Measurements from ENCODE around the gene FAM221A.

Gene FAM221A

DNA sequence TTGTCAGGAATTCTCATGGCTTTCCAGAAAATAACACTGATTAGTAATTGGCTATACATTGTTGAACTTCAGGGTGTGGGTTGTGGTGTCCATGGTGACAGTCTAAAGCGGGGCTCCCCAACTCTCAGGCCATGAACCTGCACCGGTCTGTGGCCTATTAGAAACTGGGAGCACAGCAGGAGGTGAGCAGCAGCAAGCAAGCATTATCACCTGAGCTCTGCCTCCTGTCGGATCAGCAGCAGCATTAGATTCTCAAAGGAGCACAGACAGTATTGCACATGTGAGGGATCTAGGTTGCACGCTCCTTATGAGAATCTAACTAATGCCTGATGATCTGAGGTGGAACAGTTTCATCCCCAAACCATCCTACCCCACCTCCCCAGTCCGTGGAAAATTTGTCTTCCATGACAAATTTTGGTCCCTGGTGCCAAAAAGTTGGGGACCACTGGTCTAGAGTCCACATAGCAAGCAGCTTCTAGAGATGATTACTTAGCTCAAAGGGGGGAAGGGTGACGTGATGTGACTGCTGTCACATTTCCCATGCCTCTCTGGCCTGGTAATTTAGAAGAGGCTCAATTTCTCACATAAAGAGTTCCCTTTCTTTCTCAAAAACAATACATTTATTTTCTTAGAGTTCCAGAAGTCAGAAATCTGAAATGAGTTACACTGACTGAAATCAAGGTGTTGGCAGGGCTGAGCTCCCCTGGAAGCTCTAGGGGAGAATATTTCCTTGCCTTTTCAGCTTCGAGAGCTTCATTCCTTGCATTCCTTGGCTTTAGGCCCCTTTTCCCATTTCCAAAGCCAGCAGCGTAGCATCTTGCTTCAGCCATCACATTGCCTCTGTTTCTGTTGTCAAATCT is 17.6 kb upstream of the FAM221A start:
- no peak overlapping the region for H3K4me3 ChIP-seq (ENCODE audit: low read length)
- H4K20me1 ChIP-seq (ENCODE audit: insufficient read depth, low read length) = no peaks in the 10 kb centered on the region
- H3K27me3 ChIP-seq (ENCODE audit: low read depth, low read length) = no peaks in the 10 kb centered on the region
- no peak overlapping the region for H2AFZ ChIP-seq (ENCODE audit: low read depth, low read length)
- no peak overlapping the region for H3K9ac ChIP-seq (ENCODE audit: low read length)
- no peaks in the 10 kb centered on the region for H3K79me2 ChIP-seq (ENCODE audit: low read length)
- no peaks in the 10 kb centered on the region for H3K36me3 ChIP-seq (replicated peaks; ENCODE audit: low read depth, low read length)
- no peaks in the 10 kb centered on the region for H3K4me1 ChIP-seq (ENCODE audit: low read length)
- H3K4me2 ChIP-seq (ENCODE audit: low read length) = no peak overlapping the region
- TF ChIP-seq CTCF (IDR thresholded peaks at IDR 0.05; ENCODE audit: low read depth, low read length) (no peak), EZH2phosphoT487 (IDR thresholded peaks at IDR 0.05; ENCODE audit: low read depth) (no peak)
- no peaks in the 10 kb centered on the region for H3K9me3 ChIP-seq (ENCODE audit: insufficient read depth, low read length)
- no peak overlapping the region for H3K27ac ChIP-seq (ENCODE audit: low read length)

GRCh38 chr7:23662984-23663313 is 17.1 kb upstream of the FAM221A start:
- TF ChIP-seq CTCF (IDR thresholded peaks at IDR 0.05; ENCODE audit: low read depth, low read length) = no peak
- no peak for TF ChIP-seq EZH2phosphoT487 (IDR thresholded peaks at IDR 0.05; ENCODE audit: low read depth)
- Histone ChIP-seq H2AFZ (ENCODE audit: low read depth, low read length) (no peak overlapping the region), H4K20me1 (ENCODE audit: insufficient read depth, low read length) (no peaks in the 10 kb centered on the region), H3K27ac (ENCODE audit: low read length) (no peak overlapping the region), H3K79me2 (ENCODE audit: low read length) (no peaks in the 10 kb centered on the region), H3K36me3 (replicated peaks; ENCODE audit: low read depth, low read length) (no peaks in the 10 kb centered on the region), H3K4me1 (ENCODE audit: low read length) (no peaks in the 10 kb centered on the region), H3K4me2 (ENCODE audit: low read length) (no peak overlapping the region), H3K9me3 (ENCODE audit: insufficient read depth, low read length) (no peaks in the 10 kb centered on the region), H3K4me3 (ENCODE audit: low read length) (no peak overlapping the region), H3K27me3 (ENCODE audit: low read depth, low read length) (no peaks in the 10 kb centered on the region), H3K9ac (ENCODE audit: low read length) (no peak overlapping the region)

GRCh38 chr7:23664122-23664521 is 15.9 kb upstream of the FAM221A start:
- H2AFZ ChIP-seq (ENCODE audit: low read depth, low read length) = no peak overlapping the region
- no peak for TF ChIP-seq CTCF (IDR thresholded peaks at IDR 0.05; ENCODE audit: low read depth, low read length)
- TF ChIP-seq EZH2phosphoT487 (IDR thresholded peaks at IDR 0.05; ENCODE audit: low read depth) = no peak
- no peaks in the 10 kb centered on the region for H3K36me3 ChIP-seq (replicated peaks; ENCODE audit: low read depth, low read length)
- H3K4me2 ChIP-seq (ENCODE audit: low read length) = no peak overlapping the region
- H3K4me3 ChIP-seq (ENCODE audit: low read length) = no peak overlapping the region
- no peak overlapping the region for H3K27ac ChIP-seq (ENCODE audit: low read length)
- no peak overlapping the region for H3K9ac ChIP-seq (ENCODE audit: low read length)
- H3K27me3 ChIP-seq (ENCODE audit: low read depth, low read length) = no peaks in the 10 kb centered on the region
- H3K79me2 ChIP-seq (ENCODE audit: low read length) = no peaks in the 10 kb centered on the region
- no peaks in the 10 kb centered on the region for H3K4me1 ChIP-seq (ENCODE audit: low read length)
- H4K20me1 ChIP-seq (ENCODE audit: insufficient read depth, low read length) = no peaks in the 10 kb centered on the region
- H3K9me3 ChIP-seq (ENCODE audit: insufficient read depth, low read length) = no peaks in the 10 kb centered on the region

- Histone ChIP-seq H2AFZ (ENCODE audit: low read depth, low read length) (no peak overlapping the region), H3K79me2 (ENCODE audit: low read length) (no peaks in the 10 kb centered on the region), H3K27me3 (ENCODE audit: low read depth, low read length) (no peaks in the 10 kb centered on the region), H3K9me3 (ENCODE audit: insufficient read depth, low read length) (no peaks in the 10 kb centered on the region), H3K9ac (ENCODE audit: low read length) (no peak overlapping the region), H4K20me1 (ENCODE audit: insufficient read depth, low read length) (no peaks in the 10 kb centered on the region), H3K36me3 (replicated peaks; ENCODE audit: low read depth, low read length) (no peaks in the 10 kb centered on the region), H3K4me2 (ENCODE audit: low read length) (no peak overlapping the region), H3K4me3 (ENCODE audit: low read length) (no peak overlapping the region), H3K4me1 (ENCODE audit: low read length) (no peaks in the 10 kb centered on the region), H3K27ac (ENCODE audit: low read length) (no peak overlapping the region)
- TF ChIP-seq CTCF (IDR thresholded peaks at IDR 0.05; ENCODE audit: low read depth, low read length) = no peak
- TF ChIP-seq EZH2phosphoT487 (IDR thresholded peaks at IDR 0.05; ENCODE audit: low read depth) = no peak
These were observed 8.0 kb upstream of the FAM221A start for GRCh38 chr7:23672033-23672432.

Data from OCI-LY3 (cell line).